ENCODE data around the gene SUSD6. TPM values are rescaled to one million over a fixed set of nuclear protein-coding genes. Genes with fewer than 3 reads are reported as not detected.

Gene SUSD6
- total and polyA plus RNA-seq, 2 donors from 2014 or later, result 14.3 to 84.2 TPM

GRCh38 chr14:69614592-69614991 lies 3.2 kb downstream of the SUSD6 start:
- intact Hi-C loops (cut with DNase I), result no loop called here
- Histone ChIP-seq H3K36me3 (ENCODE audit: control insufficient read depth in 2 of 3, insufficient read depth in 3 of 3, low read length in 3 of 3) (no peaks in the 10 kb centered on the region), H3K27ac (ENCODE audit: low read depth in 2 of 2, low read length in 2 of 2) (peak overlapping the region; percentile 41 to 68), H3K4me3 (ENCODE audit: low read length in 3 of 3) (no peak overlapping the region), H3K4me1 (ENCODE audit: control insufficient read depth in 2 of 3, insufficient read depth in 2 of 3, low read depth in 1 of 3, low read length in 3 of 3) (peaks cover 7 to 66% (median 48%) of the 10 kb centered on the region in 3 donors), H3K9ac (ENCODE audit: low read length in 3 of 3) (peak overlapping the region in 1 of 3 donors; percentile 17), H3K9me3 (ENCODE audit: control insufficient read depth in 2 of 3, insufficient read depth in 1 of 3, low read length in 3 of 3) (no peaks in the 10 kb centered on the region), H3K27me3 (ENCODE audit: control insufficient read depth, insufficient read depth, low read length) (no peaks in the 10 kb centered on the region)
- TF ChIP-seq CTCF (IDR thresholded peaks at IDR 0.05; ENCODE audit: borderline replicate concordance, extremely low read depth, insufficient read depth), result no peak
- DNase-seq, result peak in 1 of 5 donors; percentile 58
- FAIRE-seq, result no peak

- no peaks in the 10 kb centered on the region for H3K27me3 ChIP-seq (ENCODE audit: control insufficient read depth, insufficient read depth, low read length)
- H3K4me1 ChIP-seq (ENCODE audit: control insufficient read depth in 2 of 3, insufficient read depth in 2 of 3, low read depth in 1 of 3, low read length in 3 of 3), result peaks cover 7 to 69% (median 49%) of the 10 kb centered on the region in 3 donors
- FAIRE-seq, result no peak
- H3K36me3 ChIP-seq (ENCODE audit: control insufficient read depth in 2 of 3, insufficient read depth in 3 of 3, low read length in 3 of 3), result no peaks in the 10 kb centered on the region
- no peak for DNase-seq
- intact Hi-C loops (cut with DNase I), result no loop called here
- peak overlapping the region; percentile 68 to 83 for H3K27ac ChIP-seq (ENCODE audit: low read depth in 2 of 2, low read length in 2 of 2)
- H3K4me3 ChIP-seq (ENCODE audit: low read length in 3 of 3), result peak overlapping the region in 1 of 3 donors; percentile 24
- TF ChIP-seq CTCF (IDR thresholded peaks at IDR 0.05; ENCODE audit: borderline replicate concordance, extremely low read depth, insufficient read depth), result no peak
- H3K9ac ChIP-seq (ENCODE audit: low read length in 3 of 3), result peak overlapping the region in 1 of 3 donors; percentile 17
- no peaks in the 10 kb centered on the region for H3K9me3 ChIP-seq (ENCODE audit: control insufficient read depth in 2 of 3, insufficient read depth in 1 of 3, low read length in 3 of 3)
These were observed 3.7 kb downstream of the SUSD6 start for GRCh38 chr14:69615121-69615495.

GRCh38 chr14:69615496-69616407 lies 4.4 kb downstream of the SUSD6 start:
- Histone ChIP-seq H3K9me3 (ENCODE audit: control insufficient read depth in 2 of 3, insufficient read depth in 1 of 3, low read length in 3 of 3) (no peaks in the 10 kb centered on the region), H3K9ac (ENCODE audit: low read length in 3 of 3) (peak overlapping the region in 2 of 3 donors; percentile 38 to 63), H3K4me1 (ENCODE audit: control insufficient read depth in 2 of 3, insufficient read depth in 2 of 3, low read depth in 1 of 3, low read length in 3 of 3) (peaks cover 7 to 68% (median 46%) of the 10 kb centered on the region in 3 donors), H3K36me3 (ENCODE audit: control insufficient read depth in 2 of 3, insufficient read depth in 3 of 3, low read length in 3 of 3) (no peaks in the 10 kb centered on the region), H3K27me3 (ENCODE audit: control insufficient read depth, insufficient read depth, low read length) (no peaks in the 10 kb centered on the region), H3K4me3 (ENCODE audit: low read length in 3 of 3) (peak overlapping the region in 2 of 3 donors; percentile 24 to 29), H3K27ac (ENCODE audit: low read depth in 2 of 2, low read length in 2 of 2) (peak overlapping the region; percentile 68 to 83)
- DNase-seq (peak in 2 of 5 donors; percentile 53 to 78), FAIRE-seq (no peak)
- no peak for TF ChIP-seq CTCF (IDR thresholded peaks at IDR 0.05; ENCODE audit: borderline replicate concordance, extremely low read depth, insufficient read depth)
- intact Hi-C loops (cut with DNase I), result no loop called here

Measured in kidney (tissue), 14 donors.